Endometrial microvascular endothelial cells (primary cell): Measurements from ENCODE around the gene ADM5. TPM values are rescaled to one million over a fixed set of nuclear protein-coding genes. Genes with fewer than 3 reads are reported as not detected.
"Not testable (repeated sequence)": the region's sequence is repeated elsewhere in the genome, so short reads cannot be mapped to it uniquely, and the experiment has no call there.

Experiments used
- in situ Hi-C: cut with HindIII; loops from 2 replicates; pipeline ENCODE4 v1.10.0; 2017; ENCODE audit warnings: low sequenced_read_pairs, low pct_unique_long_range_greater_than_20kb; ENCODE audit errors: inconsistent ontology term
- total RNA-seq: library from RNA; depleted of rRNA; stranded (reverse); fragments of >200 nt; gene quantifications from one replicate; pipeline ENCODE4 v1.2.3, GENCODE V29; 2015; ENCODE audit errors: inconsistent ontology term

ADM5 gene
- total RNA-seq, 1 donor from 2014 or later, result not detected

DNA sequence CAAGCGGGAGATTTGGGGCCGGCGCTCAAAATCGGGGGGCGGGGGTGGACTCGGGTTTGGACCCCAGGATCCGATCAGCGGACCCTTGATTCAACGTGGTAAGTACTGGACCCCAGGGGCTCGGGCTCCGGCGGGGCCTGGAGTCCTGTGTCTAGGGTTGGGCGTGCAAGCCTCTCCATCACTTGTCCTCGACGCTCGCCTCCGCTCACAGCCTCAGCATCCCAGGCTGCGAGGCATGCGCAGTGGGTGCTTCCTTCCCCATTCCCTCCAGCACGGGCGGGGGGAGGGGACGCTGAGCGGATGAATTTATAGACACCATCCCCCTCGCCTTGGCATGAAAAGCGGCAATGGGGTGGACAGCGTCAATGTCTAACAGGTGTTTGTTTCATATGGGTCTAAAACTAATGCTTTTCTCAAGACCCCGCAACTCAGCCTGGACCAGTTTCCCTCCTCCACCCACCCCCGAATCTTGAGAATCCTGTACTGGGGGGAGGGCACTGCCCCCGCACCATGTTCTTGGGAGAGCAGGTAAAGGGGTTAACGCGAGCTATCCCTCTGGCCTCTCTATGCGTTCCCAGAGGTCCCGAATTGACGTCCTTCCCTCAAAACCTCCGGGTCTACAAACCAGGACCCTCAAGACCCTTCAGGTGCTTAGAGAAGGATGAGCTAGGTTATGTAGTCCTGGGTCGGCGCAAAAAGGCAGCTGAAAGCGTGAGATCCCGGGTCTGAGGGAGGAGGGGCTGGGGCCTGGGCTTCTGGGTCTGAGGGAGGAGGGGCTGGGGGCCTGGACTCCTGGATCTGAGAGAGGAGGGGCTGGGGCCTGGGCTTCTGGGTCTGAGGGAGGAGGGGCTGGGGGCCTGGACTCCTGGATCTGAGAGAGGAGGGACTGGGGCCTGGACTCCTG lies 2.1 kb downstream of the ADM5 start:
- in situ Hi-C loops, result no loop called here

DNA sequence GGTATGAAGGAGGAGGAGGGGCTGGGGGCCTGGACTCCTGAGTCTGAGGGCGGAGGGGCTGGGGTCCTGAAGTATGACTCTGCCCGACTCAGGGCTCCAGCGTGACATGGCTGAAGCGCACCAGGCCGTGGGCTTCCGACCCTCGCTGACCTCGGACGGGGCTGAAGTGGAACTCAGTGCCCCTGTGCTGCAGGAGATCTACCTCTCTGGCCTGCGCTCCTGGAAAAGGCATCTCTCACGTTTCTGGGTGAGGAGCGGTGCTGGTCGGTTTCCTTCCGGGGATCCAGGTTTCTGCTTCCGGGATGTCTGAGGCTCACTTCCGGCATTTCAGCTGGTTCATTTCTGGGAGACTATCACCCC lies 2.7 kb downstream of the ADM5 start:
- in situ Hi-C loops, result no loop called here

DNA sequence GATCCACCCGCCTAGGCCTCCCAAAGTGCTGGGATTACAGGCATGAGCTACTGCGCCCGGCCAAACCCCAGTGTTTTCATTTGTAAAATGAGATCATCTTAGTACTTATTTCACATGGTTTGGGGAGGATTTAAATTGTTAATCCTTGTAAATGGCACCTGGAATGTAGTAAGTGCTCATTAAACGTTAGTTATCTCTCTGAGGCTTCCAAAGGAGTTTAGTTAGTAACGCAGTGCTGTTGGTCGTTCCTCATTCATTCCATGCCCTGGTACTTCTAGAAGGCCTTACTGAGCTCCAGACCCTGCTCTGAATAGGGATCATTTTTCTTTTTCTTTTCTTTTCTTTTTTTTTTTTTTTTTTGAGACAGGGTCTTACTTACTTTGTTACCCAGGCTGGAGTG lies 6.7 kb downstream of the ADM5 start:
- in situ Hi-C loops, result no loop called here

DNA sequence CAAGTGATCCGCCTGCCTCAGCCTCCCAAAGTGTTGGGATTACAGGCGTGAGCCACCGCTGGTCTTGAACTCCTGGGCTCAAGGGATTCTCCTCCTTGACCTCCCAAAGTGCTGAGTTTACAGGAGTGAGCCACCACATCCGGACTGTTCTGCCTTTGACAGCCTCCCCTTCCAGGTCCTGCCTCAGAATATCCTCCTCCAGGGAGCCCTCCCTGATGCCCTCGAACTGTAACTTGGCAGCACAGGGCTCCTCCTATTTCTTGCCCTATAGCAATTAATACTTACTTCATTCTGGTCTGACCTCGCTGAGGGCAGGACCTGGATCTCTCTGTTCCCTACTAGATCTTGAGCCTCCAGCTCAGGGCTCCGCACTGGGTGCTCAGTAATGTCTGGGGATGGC lies 7.5 kb downstream of the ADM5 start:
- in situ Hi-C loops, result no loop called here

DNA sequence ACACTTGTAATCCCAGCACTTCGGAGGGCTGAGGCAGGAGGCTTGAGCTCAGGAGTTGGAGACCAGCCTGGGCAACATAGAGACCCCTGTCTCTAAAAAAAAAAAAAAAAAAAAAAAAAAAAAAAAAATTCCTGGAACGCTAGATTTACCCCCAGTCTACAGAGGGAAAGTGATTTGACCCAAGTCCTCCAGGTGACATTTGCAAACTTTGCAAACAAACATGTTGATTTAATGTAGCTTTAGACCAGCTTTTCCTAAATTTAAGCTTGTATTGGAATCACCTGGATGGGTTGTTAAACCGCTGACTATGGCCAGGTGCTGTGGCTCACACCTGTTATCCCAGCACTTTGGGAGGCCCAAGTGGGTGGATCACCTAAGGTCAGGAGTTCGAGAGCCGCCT lies 10.0 kb downstream of the ADM5 start:
- in situ Hi-C loops, result no loop called here

DNA sequence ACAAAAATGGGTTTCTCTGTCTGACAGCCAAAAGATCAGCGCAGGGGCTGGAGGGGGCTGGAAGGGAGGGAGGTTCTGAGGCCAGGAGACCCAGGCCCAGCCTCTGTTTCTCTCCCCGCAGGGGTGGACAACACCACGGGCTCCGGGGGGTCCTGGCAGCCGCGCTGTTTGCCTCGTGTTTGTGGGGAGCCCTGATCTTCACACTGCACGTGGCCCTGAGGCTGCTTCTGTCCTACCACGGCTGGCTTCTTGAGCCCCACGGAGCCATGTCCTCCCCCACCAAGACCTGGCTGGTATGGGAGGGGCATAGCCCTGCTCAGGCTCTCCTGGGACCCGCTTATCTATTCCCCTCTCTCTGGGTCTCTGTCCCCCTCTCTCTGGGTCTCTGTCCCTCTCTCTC lies 11.2 kb downstream of the ADM5 start:
- in situ Hi-C loops, result no loop called here

DNA sequence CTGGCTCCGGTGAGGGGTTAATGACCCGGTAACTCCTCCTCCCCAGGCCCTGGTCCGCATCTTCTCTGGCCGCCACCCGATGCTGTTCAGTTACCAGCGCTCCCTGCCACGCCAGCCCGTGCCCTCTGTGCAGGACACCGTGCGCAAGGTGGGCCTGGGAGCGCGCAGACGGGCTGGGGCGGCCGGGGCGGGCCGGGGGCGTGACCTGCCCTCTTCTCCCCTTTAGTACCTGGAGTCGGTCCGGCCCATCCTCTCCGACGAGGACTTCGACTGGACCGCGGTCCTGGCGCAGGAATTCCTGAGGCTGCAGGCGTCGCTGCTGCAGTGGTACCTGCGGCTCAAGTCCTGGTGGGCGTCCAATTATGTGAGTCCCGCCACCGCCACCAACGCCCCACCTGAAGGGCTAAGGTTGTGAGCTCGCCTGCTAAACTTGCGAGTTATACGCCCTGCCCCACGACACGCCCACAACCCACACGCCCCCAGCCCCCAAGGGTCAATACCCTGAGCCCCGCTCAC lies 11.9 kb downstream of the ADM5 start:
- in situ Hi-C loops, result no loop called here

DNA sequence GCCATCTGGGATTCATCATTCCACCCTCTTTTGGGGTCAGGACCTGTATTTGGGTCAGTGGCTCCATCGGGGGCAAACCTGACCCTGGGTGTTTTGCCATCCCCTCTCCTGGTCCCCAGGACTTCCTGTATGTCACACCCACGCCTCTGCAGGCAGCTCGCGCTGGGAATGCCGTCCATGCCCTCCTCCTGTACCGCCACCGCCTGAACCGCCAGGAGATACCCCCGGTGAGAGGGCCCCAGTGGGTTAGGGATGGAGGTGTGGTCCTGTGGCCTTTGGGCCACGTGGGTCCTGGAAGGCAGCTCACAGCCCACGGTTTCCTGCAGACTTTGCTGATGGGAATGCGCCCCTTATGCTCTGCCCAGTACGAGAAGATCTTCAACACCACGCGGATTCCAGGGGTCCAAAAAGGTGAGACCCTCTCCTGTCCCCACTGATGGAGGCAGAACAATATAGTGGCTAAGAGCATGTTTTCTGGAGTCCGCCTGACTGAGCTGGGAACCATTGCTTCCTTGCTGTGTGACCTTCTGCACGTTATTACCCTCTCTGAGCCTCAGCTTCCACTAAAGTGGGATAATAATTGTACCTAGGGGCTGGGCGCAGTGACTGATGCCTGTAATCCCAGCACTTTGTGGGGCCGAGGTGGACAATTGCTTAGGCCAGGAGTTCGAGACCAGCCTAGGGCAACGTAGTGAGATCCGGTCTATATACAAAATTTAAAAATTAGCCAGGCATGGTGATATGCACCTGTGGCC lies 15.7 kb downstream of the ADM5 start:
- in situ Hi-C loops, result no loop called here

DNA sequence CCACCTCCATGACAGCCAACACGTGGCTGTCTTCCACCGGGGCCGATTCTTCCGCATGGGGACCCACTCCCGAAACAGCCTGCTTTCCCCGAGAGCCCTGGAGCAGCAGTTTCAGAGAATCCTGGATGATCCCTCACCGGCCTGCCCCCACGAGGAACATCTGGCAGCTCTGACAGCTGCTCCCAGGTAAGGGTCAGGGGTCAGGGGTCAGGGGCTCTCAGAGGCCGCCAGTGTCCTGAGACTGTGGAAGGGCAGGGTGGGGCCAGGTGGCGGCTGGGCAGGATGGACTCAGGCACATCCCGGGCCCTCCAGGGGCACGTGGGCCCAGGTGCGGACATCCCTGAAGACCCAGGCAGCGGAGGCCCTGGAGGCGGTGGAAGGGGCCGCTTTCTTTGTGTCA lies 16.5 kb downstream of the ADM5 start:
- in situ Hi-C loops, result no loop called here

DNA sequence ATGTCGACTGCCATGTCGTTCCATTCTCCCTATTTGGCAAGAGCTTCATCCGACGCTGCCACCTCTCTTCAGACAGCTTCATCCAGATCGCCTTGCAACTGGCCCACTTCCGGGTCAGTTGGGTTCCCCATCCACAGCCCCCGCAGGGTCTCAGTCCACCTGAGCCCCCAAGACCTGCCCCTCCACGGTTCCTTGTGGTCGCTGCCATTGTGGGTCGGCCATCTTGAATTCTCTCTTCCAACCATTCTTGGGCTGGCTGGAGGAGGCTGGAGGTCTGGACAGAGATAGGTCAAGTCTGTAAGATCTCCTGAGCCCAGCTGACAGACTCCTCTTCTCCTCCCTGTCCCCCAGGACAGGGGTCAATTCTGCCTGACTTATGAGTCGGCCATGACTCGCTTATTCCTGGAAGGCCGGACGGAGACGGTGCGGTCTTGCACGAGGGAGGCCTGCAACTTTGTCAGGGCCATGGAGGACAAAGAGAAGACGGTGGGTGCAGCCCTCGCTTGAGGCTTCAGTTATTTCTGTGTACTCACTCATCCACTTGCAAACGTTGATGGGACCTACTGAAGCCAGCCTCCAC lies 21.1 kb downstream of the ADM5 start:
- in situ Hi-C loops, result no loop called here

DNA sequence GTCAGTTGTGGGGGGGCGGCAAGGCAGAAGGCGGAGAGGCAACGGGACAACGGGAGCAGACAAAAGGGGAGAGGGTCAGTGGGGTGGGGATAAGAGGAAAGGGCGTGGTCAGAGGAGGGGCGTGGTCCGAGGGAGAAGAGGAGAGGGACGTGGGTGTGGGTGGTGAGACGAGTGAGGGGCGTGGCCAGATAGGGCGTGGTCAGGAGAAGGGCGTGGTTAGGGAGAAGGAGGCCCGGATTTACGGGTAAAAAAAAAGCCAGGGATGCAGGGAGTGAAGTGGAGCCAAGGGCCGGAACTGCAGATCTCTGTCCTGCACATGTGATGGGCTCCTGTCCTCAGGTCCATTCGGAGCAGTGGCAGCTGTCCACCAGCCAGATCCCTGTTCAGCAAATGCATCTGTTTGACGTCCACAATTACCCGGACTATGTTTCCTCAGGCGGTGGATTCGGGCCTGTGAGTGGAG lies 23.0 kb downstream of the ADM5 start:
- in situ Hi-C loops, result no loop called here

DNA sequence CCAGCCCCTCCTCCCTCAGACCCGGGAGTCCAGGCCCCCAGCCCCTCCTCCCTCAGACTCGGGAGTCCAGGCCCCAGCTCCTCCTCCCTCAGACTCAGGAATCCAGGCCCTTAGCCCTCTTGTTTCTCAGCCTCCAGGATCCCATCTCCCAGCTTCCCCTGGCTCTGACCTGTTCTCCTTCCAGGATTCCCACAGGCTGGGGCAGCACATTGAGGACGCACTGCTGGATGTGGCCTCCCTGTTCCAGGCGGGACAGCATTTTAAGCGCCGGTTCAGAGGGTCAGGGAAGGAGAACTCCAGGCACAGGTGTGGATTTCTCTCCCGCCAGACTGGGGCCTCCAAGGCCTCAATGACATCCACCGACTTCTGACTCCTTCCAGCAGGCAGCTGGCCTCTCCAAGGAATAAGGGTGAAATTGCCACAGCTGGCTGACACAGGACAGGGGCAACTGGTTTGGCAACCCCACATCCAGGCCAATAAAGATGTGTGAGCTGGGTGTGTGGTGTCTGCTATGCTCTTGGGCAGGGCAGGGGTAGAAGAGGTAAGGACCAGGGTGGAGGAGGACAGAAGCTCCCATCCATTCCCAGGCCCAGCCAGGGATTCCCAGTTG lies 23.9 kb downstream of the ADM5 start:
- in situ Hi-C loops, result no loop called here

DNA sequence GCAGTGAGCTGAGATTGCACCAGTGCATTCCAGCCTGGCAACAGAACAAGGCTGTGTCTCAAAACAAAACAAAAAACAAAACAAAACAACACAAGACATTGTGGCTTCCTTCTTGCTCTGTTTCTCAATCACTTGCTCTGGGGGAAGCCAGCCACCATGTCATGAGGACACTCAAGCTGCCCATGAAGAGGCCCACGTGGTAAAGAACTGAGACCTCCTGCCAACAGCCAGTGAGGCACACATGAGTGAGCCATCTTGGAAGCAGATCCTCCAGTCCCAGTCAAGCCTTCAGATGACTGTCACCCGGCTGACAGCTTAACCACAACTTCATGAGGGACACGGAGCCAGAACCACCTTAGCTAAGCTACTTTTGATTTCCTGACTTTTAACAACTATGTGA lies 26.8 kb downstream of the ADM5 start:
- in situ Hi-C loops, result no loop called here

DNA sequence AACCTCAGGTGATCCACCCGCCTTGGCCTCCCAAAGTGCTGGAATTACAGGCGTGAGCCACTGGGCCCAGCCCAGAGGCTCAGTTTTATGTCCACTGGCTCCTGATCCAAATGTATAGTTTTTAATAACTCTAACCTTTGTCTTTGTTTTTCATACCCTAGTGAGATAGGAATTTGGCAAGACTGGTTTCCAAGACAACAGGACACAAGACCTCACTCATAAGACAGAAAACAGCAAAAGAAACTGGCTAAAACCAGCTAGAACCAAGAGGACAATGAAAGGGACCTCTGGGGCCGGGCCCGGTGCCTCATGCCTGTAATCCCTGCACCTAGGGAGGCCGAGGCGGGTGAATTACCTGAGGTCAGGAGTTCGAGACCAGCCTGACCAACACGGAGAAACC lies 29.1 kb downstream of the ADM5 start:
- in situ Hi-C loops, result no loop called here

DNA sequence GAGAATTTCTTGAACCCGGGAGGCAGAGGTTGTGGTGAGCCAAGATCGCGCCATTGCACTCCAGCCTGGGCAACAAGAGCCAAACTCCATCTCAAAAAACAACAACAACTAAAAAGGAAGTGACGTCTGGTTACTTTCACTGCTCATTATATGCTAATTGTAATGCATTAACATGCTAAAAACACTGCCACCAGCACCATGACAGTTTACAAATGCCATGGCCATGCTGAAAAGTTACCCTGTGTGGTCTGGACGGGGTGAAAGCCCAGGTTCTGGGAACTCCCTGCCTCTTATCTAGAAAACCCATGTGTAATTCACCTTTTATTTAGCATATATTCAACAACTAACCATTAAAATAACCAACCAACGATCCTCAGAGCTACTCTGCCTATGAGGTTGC lies 29.6 kb downstream of the ADM5 start:
- in situ Hi-C loops, result no loop called here

DNA sequence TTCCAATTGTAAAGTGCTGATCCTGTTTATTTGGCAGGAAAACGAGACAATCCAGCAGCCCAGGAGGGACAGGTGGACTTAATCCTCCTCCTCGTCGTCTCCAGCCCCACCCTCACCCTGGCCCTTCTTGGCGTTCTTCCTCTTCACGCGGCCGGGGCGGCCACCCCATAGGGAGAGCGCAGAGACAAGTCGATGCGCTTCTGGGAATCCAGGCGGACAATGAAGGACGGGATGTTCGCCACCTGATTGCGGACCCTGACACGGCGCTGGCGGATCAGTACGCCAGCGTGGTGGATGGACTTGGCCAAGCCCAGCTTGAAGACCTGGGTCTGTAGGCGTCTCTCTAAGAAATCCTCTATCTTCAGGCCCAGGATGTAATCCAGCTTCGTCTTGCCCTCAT lies 30.0 kb downstream of the ADM5 start:
- in situ Hi-C loops, result not testable (repeated sequence)

DNA sequence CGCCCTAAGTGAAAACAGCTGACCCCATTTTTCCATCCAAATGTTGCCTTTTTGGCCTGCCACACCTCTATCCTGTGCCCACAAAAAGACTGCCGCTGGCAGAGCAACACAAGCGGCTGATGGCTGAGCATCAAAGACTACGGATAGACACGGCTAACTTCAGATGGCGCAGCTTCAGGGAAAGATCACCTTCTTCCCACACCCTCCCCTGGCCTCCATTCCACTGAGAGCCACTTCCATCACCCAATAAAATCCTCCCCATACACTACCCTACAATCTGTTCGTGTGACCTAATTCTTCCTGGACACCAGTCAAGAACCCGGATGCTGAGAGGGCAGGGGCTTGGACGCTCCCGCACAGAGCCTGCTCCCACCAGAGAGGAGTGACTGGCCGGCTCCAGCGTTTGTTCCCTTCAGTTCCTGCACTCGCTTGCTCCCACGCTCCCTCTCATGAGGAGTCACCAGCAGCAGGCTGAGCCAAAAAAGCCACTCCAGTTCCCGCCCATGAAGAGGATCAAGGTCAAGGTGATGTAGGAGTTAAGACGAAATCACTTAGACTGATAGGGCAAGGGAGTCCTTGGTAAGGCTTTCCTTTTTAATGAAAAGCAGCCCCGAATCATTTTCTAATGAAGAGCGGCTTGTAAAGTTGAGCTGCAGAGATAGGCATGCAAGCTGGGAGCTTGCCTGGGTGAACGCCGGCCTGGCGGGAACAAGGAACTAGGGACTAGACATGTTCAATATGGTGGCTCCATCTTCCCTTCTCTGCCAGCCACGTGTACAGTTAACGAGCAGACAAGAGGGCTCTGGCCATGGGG lies 38.0 kb downstream of the ADM5 start:
- in situ Hi-C loops, result no loop called here

DNA sequence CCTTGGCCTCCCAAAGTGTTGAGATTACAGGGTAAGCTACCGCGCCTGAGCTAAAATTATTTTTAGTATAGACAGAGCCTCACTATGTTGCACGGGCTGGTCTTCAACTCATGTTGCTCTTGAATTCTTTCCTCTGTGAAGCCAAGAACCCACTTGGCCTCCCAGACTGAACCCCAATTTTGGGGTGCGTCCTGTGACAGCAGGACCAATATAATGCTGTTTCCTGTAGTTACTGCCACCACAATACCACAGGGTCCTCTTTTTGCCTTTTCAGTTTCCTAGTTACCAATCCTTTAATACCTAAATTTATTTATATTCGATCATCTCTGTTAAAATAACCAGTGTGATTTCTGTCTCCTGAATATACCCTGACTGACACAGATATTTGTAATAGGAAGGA lies 40.8 kb downstream of the ADM5 start:
- in situ Hi-C loops, result no loop called here

DNA sequence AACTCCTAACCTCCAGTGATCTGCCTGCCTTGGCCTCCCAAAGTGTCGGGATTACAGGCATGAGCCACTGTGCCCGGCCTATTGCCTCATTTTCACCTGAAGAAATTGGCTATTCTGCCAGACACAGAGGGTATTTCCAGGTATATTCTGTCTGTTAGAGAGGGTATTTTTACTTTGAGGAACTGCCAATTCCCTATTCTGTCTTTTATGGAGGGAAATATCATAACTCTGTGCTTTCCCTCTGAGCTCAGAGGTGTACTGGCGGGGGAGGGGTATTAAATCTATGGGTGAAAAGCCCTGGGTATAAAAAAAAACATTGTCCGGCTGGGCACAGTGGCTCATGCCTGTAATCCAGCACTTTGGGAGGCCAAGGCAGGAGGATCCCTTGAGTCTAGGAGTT lies 48.9 kb downstream of the ADM5 start:
- in situ Hi-C loops, result no loop called here
